Stimulated activated CD8-positive, alpha-beta memory T cell treated with anti-CD3 and anti-CD28 coated beads, Interleukin-2, amount 100 ng/mL, for 48 hours (primary cell): ENCODE data around the gene C12orf60.

Experiments used
- DNase-seq, 2 donors: peaks; one replicate each; pipeline ENCODE4 v3.0.0-alpha.2; 2020; ENCODE audit warnings: low read depth in 2 of 2

C12orf60 gene

DNA sequence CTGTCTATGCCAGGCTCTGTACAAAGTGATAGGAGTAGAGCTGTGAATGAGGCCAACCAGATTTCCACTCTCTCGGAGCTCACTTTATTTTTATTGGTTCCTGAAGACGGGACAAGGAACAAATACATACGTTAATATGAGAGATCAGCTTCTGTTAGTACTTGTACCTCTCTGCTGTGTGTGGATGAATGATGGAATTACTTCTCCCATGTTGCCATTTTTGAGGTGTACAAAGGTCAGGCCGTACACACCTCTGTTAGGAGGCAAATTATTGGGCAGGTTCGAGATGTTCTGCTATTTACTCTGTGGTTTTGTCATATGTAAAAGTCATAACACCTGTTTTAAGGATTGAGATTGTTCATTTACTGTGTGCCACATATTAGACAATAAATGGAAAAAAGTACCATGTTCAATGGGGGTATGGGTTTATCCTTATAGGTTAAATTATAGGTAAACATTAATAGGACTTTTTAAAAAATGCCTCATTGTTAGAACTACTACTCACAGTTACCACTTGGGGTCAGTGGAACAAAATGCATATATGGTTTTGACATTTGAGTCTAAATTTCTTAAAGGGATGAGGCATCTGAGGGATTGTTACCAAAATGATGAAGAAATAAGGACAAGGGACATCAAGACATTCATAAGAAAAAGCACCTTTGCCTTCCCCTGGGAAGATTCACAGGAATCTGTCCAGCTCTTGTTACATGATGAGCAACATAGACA lies 27.1 kb upstream of the C12orf60 start:
- no peak for DNase-seq

DNA sequence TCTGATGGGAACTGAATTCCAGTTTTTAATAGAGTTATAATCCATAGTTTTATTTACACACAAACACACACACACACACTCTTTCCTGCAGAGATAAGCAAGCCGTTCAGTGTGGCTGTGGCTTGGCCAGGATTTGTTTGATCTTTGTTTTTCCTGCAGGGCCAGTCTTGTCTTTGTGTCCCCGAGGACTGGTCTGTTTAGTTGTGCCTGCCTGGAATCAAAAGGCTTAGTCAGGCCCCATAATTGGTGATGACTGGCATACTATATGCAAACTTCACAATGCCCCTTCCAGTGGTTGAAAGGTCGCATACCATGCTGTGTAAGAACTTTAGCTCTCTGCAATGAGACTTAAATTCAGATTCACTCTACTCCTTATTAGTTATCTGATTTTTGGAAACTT lies 26.2 kb upstream of the C12orf60 start:
- DNase-seq, result no peak

DNA sequence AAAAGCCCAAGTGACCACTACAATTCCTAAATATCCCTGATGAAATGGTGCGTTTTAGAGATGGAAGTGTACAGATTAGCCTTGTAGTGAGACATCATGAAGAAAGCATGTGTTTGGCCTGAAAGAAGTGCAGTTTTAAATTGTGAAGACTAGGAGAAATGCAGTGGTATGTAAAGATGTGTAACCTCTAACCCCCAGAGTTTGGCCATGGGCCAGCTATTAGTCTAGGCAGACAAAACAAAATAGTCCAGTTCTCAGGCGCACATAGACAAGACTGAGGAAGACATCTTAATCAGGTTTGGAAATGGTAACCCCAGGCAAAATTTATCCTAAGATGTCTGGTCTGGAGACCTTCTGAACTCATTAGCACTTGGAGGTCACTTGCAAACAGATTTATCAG lies 23.6 kb upstream of the C12orf60 start:
- DNase-seq, result no peak

DNA sequence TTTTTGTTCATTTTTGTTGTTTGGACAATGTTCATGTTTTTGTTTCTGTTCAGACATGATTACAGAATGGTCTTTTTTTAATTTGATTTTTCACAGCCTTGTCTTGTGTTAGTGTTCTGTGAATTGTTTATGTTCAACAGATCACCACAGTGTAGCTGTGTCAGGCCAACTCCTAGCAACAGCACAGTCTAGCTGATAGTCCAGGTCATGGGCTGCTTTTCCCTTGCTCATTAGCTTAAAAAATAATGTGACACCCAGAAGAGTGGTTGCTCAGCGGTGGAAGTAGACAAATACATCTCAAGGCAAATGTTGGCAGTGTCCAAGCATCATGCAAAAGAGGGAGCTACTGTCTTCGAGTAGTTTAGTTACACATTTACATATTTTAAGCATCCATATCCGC lies 22.6 kb upstream of the C12orf60 start:
- no peak for DNase-seq

DNA sequence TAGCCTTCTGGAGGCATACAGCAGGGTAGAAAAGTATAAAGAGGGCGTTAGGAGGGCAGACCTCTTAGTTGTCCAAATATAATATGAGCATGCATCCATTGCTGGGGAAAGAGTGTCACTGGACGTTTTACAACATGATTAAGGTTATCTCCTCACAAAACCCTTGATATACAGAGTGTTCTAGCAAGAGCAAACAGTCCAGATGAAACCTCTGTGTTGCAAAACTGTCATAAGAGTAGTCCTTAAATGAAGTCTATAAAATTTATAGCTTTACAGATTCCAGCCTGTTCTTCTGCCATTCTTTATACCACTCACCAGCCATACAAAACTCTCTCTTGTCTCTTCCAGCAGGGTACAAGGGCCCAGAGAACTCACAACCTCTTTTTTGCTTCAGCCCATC lies 21.9 kb upstream of the C12orf60 start:
- no peak for DNase-seq

DNA sequence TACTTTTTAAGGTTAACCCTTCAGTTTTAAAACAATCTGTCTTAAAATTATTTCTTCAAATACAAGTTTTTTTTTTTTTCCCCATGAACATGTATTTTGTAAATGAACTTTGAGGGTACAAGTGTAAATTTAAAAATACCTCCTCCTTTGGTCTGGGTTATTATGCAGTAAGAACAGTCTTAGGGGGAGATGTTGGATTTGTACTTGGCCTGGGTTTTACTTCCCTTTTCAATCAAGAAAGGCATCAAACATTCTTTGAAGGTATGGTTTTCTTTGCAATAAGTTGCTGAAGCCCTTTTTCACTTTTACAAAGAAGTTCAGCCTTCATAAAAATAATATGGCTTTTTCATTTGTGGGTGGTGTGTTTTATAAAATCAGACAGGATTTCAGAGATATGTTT lies 20.7 kb upstream of the C12orf60 start:
- no peak for DNase-seq

DNA sequence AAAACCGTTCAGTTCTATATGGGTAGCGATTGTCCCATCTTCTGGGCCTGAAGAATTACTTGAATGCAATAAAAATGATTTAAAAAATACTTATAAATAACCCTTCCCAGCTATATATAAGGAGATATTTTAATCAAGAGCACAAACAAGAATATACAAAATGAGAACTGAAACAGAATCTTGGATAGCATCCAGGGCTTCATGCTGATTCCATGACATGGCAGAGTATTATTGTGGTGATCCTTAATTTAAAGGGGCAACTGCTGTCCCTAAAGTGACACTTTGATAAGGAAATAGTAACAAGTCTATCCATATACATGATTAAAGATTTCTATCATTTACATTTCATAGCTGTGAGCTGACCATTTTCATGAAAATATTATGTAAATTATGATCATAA lies 19.0 kb upstream of the C12orf60 start:
- DNase-seq, result no peak

DNA sequence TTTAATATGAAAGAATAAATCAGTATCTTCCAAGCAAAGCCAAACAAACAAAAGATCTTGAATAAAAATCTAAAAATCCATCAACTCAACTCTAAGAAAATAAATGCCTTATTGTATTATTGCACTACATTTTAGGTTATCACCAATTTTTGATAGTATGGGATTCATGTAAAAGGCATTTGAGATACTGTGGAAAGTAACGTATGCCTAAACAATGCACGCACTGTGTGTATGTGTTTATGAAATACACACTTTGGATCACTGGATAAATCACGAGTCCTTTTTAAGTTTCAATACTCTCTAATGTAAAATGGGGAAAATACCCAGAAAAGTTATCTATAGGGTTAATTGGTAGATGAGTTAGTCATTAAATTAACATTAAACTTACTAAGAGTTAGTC lies 17.9 kb upstream of the C12orf60 start:
- no peak for DNase-seq

DNA sequence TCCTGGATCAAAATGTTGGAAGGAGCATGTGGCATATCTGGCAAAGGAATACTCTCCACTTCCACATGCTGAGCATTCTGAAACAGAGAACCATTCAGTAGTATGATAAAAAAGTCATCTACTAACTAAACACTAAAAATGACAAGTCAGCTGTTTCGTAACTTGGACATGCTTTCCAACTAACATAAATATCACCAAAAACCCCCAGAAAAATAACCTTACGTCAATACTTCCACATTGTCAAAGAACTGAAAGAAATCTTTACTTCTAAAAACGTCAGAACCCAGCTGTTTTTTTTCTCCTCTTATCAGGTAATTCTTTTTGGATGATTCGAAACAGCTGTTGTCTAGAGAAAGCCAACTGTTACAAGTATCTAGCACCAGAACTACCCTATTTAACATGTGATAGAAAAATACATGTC lies 8.4 kb upstream of the C12orf60 start:
- DNase-seq, result no peak

DNA sequence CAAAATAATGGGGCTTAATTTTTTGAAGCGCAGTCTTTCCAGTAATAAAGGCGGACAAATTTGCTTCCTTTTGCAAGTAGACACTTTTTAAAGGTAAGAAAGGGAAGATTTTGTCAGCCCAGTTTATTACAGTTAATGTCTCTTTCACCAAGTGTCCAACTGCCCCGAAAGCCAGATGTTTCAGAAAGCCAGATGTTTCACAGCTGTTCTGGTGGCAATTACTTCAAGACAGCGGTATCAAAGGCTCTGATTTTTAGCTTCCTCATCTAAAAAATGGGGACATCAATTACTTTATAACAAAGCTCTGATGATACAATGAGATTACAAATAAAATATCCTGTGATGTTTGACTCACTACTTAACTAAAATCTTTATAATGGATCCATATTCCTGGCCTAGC lies 1.2 kb upstream of the C12orf60 start:
- DNase-seq, result no peak

DNA sequence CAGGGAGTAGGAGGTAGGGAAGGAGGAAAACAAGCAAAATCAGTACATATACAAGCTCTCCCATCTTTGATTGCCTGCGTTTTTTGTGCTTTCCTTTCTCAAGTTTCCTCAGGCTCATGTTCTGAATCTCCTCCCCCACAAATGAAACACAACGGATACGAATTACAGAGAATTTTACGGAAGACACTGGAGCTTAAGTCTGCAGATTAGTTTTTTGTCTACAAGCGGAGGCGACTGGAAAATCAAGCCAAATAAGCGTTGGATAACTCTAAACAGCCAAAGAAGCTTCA lies 804 bp upstream of the C12orf60 start:
- no peak for DNase-seq

DNA sequence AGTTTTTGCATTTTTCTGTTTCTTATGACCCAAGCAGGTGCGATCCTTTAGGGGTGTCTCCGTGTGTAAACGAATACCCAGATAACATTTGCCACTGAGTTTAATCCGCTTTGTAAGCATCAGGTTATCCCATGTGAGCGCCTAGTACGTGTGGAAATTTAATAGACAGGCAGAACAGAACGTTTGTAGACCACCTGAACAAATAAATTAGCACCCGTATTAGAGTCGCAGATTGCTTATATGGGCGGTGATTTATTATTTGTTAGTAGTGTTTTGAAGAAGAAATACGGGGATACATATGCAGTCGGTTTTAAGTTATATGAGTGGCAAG lies 325 bp downstream of the C12orf60 start:
- no peak for DNase-seq

DNA sequence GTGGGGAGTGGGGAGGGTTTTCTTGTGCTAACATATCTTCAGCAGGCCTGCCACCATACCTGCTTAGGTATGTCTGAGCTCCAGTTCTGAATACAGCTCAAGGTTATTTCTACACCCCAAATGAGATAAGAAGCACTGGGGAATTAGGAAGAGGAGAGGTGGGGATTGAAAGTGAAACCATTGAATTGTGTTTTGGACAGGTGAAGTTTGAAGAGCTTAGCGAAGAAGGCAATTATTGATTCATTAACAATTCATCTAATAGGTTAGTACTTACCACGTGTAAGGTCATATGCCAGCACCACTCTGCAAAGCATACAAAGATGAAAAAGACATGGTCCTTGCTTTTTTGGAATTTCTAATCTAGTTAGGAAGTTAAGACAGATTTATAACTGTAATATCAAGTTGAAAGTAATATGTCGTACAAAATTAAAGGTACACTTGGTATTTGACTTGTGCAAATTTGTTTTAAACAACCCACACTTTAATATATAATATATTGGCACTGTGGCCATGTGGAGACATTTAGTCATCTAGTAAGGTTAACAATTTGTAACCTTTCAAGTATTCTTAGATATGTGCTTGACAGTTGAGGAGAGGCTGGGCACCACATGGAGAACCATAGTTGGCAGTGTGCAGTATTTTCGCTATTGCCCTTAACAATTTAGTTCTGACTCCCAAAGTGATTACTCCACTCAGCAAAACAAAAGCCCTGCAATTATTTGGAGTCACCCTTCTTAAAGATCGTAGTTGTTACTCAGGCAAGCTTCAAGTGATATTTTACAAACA lies 6.9 kb downstream of the C12orf60 start:
- DNase-seq, result no peak

DNA sequence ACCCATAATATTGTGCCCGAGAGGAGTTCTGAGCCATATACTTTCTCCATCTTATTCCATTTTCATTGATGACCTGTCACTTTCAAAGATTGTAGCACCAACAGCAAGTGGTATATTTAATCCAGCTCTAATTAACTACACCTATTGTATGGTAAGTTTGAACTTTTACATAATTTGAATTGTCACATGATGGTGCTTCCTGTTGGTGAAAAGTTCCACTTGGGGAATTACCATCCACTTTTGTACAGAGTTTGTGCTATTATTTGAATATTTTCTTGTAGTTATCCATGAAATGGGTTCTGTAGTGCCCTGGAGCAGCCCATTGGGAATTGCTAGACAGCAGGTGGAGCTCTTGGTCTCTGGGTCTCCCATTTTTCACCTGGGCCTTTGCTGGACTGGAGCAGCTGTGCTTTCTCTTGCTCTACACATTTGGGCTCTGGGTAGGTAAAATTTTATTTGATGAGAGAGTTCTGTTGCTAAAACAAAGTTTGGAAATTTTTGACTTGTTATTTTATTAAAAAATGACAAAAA lies 7.5 kb downstream of the C12orf60 start:
- DNase-seq, result no peak

DNA sequence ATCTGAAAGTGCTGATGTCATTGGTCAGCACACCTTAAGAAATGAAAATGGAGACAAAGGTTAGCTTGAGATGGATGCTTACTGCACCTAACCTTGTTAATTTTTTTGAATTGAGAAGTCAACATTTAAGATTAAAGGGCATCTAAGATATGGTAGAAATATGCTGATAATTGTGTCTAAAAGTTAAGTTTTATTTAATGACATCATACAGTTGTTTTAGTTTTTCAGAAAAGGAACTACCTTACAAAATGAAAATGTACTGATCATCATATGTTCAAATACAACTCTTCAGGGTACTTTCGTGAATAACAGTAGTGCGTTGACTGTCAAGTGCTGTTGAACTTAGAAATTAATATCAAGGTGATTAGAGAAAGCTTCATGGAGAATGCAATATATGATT lies 8.0 kb downstream of the C12orf60 start:
- DNase-seq, result no peak

DNA sequence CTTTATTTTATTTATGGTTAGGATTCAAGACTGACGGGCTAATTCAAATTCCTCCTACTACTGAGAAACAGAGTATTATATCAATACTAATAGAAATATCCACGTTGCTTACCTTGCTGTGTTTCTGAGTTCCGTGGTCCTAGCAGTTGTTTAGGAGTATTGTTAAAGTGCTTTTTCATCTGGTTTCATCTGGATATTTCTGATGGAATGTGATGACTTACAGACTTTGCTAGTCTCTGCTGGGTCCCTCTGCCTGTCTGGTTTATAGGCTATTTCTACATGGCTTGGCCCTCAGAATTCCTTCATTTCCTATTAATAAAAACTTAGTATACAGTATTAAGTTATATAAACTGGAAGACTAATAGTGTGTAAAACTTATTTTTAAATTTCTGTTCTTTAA lies 10.5 kb downstream of the C12orf60 start, which contains the start of gene SMCO3:
TSS of gene SMCO3 (minus strand) at position 169 of the 400 bp plus-strand sequence. CDS start 7,502 bp downstream, outside the sequence.
- no peak for DNase-seq

DNA sequence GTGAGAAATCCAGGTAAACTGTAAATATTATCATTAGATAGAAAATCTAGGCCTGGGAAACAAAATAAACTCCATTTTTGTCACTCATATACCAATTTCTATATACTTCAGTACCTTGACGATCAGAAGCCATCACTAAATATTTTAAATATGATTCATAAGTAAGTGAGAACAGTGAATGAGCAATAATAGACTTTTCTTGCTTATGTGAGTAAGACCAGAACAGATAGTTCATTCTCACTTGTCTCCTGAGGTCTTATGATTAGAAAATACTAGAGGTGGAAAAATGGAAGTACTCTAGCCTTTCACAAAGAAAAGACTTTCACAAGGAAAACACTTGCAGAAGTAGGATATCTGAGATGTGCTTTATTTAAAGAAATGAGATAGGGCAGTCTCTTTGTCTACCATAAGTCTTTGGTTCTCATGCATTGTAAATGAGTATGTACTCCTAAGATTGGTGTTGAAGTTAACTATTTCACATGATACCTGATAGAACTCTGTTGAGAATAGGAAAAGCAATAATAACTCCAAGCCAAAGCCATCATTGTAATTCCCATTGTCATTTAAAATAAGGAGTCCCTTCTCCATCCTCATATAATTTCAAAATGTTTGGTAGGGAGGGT lies 20.7 kb downstream of the C12orf60 start:
- DNase-seq, result no peak

DNA sequence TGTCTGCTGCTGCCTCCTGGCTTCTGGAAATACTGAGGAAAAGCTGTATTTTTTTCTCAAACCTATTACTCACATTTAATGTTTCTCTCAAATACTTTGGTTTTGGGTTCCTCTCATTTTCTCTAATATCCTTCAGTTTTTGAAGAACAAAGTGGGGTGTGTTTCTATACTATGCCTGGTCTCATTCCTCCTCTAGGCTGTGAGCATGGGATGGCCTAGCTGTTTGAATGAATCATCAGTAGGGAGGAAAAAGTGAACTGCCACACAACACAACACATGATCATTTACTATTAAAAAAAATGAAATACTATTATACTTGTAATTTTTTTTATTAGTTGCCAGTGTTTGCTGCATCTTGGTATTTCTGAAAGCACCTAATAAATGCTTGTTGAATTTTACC lies 21.8 kb downstream of the C12orf60 start:
- DNase-seq, result no peak

DNA sequence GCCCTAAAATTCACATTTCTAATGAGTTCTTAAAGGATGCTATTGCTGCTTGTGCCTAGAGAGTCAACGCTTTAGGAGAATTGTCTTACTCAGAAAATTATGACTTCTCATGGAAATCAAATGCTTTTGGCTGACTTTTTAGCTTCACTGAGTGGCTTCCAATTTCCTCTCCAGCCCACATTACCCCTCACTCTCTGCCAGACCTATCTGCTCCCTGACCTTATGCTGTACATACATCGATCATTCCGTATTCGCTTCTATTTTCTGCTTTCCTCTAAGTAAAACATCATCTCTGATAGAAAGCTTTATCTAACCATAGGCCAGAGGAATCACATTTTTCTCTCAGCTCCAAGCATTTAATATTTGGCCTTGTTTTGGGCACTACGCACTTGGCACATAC lies 23.0 kb downstream of the C12orf60 start:
- no peak for DNase-seq

DNA sequence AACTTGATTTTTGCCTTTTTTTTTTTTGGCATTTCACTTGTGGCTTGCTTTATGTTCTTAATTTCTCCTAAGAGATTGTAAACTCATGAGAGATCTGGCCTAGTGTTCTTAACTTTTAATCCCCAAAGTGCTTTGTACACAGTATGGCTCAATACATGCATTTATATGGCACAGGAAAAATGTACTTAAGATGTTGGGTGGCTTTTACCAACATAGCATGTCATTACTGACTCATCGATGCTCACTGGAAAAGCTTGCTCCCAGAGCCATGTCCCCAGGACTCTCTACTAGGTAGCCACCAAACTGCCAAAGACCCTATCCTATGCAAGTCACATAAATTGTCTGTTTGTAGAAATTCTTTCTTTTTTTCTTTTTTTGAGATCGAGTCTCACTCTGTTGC lies 23.6 kb downstream of the C12orf60 start:
- DNase-seq, result no peak

DNA sequence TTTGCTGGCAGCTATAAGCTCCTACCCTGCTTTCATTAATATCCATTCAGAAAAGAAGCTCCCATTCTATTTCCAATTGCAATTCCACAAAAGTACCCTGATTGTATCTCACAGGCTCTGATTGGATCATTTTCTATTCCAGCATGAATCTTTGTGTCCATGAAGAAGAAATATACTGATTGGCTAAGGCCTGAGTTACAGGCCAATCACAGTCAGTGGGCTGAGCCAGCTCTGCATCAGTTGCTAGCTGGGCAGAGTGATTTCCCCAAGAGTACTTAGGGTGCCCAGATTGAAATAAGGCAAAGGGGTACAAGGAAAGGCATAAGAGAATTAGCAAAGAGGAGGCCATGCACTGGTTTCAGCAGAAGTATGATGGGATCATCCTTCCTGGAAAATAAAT lies 25.4 kb downstream of the C12orf60 start:
- DNase-seq, result no peak

DNA sequence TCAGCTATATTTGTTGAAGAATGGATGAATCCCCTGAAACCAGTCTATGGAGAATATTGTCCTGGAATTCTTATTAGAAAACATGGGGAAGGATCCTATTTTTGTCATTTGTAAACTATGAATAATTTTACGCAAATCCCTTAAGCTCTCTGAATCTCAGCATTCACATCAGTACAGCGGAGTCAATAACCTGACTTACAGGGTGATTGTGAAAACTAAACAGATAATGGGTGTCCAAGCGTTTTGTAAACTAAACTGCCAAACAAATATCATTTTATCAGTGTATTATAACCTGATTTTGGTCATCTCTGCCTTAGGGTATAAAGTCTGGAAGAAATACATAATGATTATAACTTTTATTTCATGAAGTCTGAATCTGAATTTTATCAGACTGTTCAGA lies 29.9 kb downstream of the C12orf60 start:
- DNase-seq, result no peak

DNA sequence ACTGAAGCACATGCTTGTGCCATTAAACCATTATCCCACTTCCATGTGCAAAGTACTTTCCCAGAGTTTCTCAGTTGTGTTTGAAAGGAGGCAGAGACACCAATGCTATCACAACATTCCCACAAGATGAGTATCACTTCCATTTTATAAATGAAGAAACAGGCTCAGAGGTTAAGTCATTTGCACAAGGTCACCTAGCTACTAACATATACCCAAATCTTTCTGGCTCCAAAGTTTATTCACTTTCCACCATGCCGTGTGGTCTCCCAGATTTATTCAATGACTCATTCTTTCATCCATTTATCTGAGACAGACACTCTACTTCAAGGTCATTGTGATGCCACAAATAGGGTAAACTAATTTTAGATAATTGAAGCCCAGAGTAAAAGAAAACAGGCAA lies 30.5 kb downstream of the C12orf60 start:
- DNase-seq, result no peak
